HG02852 (cell line): ENCODE results near the gene JMJD1C.

Source experiments
- ATAC-seq: cut with Tn5 transposase; IDR thresholded peaks from one replicate; pipeline ENCODE4 v1.9.1; 2021; ENCODE audit warnings: mild to moderate bottlenecking, moderate library complexity; ENCODE audit not compliant: unreplicated experiment

JMJD1C gene

DNA sequence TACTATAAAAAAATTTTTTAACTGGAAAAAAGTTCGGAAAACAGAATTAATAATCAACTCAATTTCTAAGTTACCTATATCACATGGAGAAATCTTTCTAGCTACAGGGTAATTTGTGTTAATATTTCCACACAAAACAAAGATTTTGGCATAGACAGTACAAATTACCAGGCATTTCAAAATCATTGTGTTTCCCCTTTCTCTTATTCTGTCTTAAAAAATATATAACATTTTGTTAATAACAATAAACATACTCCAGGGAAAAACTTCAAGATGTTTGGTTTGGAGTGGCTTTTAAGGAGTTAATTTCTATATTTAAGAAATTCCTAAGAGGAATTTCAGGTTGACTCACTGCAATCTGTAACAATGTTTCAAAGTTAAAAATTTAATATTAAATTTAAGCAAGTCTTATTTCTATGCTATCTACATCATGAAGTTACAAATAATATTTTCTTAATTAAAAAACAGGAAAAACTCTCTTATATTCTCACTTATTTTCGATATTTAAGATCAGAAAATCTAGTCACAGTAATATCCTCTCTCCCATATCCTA, 200.0 kb downstream of the JMJD1C start:
- no peak for ATAC-seq

DNA sequence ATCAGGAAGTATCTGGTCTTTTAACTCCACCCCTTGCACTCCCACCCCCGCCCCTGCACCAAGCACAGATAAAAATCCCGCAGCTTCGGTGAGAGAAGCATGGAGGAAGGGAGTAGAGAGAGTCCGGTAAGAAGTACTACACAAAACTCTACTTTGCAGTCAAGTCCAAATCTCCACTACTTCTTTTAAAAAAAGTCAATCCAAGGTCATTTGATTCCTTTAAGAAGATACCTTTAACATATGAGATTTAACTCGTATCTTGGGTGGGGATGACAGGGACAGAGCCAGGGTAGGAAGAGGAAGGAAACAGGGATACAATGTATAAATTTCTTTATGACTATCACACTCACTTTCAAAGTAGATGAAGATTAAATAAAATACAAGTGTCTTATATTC, 200.6 kb downstream of the JMJD1C start:
- ATAC-seq: no peak

DNA sequence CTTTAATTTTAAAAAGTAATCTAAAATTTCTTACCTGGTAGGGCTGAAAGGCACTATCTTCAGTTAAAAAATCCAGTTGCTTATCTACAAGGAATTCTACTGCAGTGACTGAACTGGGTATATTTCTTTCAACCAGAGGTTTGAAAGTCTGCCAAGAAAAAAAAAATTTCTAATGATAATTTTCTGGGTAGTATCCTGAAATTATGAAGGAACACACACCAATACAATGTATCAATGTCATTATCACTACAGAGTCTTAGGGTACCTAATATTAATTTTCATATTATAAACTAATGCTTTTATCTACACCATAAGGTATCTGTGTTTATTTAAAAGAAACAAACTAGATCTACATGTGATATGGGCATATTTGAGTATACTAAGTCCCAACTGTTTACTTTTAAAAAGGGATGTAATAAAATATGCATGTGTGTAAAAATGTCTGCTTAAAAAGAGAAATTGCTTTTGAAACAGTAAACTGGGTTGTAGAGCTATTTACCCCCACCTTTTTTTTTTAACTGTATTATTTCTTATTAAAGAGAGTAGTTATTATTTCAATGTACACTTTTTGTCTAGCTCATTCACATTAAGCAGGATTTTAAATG, 201.1 kb downstream of the JMJD1C start:
- no peak for ATAC-seq

DNA sequence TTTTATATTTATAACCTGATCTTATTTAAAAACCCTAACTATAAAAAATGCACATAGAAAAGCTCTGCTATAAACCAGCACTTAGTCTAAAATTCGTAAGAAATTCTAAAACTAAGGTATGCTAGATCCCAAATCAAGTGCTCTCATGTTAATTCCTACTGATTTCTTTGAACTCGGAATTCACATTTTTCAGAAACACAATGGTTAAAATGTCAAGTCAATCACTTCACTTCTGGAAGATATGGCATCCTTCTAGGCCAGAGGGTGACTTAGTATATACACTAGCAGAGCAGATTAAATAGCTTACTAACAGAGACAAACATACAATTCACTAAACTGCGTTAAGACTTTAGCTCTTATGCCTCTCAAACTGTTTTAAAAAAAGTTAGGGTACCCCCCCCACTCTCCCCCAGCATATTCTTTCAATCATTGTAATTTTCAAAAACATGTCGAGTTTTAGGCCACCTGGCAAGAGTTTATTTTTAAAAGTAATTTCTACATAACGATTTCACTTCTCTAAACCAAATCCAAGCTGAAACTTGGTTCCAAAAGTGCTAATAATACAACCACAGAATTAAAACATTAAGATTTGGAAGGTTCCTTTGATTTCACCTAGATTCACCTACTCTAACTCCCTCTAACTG, 203.2 kb downstream of the JMJD1C start:
- ATAC-seq: no peak

DNA sequence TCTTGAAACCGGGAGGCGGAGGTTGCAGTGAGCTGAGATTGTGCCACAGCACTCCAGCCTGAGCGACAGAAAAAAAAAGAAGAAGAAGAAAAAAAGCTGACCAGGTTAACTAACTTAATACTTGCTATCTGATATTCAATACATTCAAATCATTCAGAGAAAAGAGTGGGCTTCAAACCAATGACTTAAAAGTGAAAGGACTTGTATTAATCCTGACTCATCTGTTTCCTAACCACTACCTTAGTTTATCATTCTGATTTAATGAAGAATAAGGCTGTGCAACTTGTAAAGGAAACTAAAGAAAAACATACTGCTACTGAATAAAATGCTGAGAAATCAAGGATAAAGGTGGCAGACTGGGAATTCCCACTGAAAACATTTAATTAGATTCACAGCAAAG, 204.3 kb downstream of the JMJD1C start:
- ATAC-seq: peak; percentile 31

DNA sequence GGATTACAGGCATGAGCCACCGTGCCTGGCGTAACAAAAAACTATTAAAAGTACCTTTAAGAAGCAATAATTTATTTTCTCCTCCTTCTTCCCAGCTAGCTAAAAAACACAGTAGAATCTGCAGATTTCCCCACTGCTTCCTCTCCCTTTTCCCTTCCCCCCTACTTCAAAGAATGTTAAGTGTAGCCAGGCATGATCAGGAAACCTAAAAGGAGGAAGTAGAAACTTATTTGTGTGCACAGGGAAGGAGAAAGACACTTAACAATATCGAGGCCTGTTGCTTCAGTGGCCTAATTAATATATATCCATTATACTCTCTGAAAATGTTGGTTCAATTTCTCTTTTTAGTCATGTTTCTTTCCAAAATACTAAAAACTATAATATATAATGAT, 204.9 kb downstream of the JMJD1C start:
- ATAC-seq: no peak

DNA sequence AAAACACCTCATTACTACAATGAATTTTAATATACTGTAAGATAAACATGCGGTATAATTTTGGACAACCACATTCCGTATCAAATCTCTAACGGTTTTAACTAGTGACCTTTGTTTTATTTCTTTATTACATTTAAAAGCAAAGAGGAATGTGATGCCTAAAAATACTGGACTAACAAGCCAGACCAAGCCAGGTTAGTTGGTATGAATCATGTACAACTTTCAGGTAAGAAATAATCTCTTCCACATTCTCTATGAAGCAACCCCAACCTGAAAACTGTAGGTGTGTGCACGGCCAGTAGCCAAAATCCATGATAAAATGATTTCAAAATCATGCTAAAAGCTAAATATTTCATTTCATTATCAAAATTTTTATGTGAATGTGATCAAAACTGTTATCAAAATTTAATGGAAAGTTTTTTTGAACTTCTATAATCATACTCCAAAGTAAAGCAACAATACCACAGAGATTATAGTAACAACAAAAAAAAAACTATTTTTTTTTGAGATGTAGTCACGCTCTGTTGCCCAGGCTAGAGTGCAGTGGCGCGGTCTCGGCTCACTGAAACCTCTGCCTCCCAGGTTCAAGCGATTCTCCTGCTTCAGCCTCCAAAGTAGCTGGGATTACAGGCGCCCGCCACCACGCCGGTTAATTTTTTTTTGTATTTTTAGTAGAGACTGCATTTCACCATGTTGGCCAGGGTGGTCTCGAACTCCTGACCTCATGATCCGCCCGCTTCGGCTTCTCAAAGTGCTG, 205.5 kb downstream of the JMJD1C start:
- ATAC-seq: no peak

DNA sequence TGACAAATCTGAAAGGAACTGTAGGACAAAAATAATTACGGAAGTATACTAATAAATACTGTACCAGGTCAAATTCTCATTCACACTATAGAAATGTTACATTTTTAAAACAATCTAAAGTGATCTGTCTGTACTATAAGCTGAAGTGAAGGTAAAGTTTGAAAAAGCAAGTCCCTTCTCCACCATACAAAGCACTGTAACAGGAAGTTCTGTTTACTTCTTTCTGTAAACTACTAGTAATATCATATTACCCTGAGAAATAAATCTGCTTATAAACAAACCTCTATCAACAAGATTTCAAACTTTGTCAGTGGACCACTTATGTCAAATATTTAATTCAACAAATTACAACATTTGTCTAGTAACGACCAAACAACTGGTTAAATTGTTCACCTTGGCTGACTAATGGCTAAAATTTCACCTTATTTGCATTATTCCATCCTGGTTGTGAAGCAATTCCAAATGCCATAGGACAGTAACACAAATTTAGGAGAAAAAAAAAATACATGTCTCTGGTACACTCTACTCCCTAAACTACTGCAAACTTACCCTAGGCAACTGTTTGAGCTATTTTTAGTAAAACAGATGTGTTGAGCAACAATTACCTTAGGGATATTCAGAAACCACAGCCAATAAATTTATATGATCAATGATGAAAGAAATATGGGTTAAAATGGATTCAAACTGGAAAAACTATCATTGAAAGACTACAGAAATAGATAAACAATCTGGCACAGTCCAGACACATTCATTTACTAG, 206.7 kb downstream of the JMJD1C start:
- no peak for ATAC-seq

DNA sequence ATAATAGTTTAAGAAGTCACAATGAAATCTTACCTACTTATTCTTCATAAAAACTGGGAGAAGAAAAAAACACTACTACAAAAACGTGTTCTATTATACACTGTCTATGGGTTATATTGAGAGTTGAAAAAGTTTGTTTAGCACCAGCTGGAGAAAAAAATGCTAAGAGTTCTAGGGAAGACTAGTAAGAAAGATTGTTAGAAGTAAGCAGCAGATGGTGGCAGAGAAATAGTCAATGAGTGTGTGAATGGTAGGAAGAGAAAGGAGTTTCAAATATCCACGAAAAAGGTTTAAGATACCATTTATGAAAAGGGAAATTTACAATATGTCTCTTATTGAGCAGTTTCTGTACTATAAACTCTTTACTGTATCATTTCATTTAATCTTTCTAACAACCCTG, 208.0 kb downstream of the JMJD1C start:
- ATAC-seq: no peak

DNA sequence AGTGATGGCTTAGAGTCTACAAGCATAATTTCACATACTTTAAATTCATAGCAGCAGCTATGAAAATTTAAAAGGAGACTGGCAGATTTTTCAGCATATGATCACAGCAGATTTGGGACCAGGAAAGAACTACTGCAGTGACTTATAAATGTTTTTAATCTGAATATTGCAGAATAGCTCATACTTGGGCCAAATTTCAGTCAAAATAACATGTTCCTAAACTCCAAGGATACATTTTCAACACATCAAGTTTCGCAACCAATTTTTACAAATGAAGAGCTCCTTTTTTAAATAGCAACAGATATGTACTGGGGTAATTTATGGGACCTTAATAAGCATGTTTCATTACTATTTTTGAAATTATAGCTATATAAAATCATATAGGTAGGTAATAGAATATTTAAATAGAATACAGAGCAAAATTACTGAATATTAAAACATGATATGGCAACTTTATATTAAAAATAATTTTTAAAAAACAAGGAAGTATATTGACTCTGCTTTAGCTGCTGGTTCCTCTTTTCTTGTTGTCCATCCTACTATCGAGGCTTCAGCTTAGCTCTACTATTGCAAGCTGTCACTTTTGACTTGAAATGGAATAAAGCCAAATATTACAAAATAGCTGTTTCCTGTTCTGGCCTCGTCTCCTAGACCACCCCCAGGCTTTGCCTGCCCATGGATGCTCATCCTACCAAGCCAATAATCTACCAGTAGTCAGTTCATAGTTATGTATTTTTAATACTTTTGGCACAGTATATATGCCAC, 209.6 kb downstream of the JMJD1C start:
- ATAC-seq: no peak

DNA sequence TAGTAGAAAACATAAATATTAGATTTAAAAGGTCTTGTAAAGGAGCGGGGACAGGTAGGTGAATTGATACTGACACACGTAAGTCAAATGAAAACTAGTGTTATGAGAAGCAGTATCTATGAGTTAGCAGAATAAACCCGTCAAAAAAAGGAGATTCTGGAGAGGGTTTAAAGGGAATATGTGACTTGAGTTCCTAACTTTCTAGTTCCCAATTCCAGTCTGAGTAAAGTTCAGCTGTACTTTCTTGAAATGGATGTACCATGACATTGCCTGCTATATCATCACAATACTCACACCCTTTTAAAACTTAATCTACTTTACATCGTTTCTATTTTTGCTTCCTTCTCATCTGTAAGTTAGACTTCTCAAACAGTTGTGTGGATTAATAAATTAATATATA, 210.5 kb downstream of the JMJD1C start:
- ATAC-seq: no peak

DNA sequence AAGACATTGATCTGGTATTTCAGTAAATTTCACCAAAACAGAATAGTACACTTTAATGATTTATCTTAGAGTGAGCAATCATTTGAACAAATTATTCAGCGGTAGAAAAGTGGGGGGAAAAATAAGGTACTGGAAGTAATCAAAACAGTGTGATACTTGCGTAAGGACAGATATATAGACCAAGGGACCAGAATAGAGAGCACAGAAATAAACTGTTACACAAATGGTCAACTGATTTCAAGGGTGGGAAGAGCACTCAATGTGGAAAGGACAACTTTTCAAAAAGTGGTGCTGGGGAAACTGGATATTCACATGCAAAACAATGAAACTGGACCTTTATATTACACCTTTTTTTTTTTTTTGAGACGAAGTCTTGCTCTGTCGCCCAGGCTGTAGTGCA, 212.7 kb downstream of the JMJD1C start:
- no peak for ATAC-seq

DNA sequence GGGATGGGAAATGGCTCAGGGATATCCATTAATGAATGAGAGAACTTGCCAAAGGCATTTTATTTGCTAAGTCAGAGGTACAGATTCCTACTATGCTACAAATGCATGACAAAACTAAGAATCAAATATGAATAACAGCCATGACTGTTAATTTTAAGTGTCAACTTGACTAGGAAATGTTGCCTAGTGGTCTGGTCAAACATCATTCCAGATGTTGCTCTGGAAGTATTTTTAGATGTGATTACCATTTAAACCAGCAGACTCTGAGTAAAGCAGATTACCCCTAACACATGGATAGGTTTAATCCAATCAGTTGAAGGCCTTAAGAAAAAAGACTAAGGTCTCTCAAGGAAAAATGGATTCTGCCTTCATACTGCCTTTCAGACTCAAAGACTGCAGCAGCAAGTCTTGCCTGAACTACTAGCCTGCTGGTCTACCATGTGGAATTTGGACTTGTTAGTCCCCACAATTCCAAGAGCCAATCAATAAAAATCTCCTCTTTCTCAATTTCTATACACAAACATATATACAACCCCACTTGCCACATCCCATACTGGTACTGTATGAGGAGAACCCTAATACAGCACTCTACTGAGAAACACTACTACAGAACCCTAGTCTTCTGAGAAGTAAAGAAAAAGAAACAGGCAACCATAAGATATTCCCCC, 213.5 kb downstream of the JMJD1C start:
- no peak for ATAC-seq

DNA sequence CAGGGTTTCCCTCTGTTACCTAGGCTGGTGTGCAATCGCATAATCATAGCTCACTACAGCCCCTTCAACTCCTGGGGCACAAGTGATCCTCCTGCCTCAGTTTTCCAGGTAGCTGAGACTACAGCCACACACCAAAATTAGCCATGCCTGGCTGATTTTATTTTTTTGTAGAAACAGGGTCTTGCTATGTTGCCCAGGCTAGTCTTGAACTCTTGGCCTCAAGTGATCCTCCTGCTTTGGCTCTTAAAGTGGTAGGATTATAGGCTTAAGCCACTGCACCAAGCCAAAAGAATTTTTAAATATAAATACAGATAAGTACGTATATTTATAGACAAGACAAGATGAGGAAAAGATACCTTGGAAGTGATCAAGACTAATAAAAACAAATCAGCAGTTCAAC, 215.7 kb downstream of the JMJD1C start:
- no peak for ATAC-seq

DNA sequence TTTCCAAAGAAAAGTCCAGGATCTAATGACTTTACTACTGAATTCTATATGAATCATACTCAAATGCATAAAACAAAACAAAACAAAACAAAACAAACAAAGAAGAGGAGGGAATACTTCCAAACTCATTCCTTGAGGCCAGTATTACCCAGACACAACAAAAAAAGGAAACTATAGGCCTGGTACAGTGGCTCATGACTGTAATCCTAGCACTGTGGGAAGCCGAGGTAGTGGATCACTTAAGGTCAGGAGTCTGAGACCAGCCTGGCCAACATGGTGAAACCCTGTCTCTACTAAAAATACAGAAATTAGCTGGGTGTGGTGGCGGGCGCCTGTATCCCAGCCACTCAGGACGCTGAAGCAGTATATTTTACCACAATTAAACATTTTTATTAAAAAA, 218.0 kb downstream of the JMJD1C start:
- ATAC-seq: no peak

DNA sequence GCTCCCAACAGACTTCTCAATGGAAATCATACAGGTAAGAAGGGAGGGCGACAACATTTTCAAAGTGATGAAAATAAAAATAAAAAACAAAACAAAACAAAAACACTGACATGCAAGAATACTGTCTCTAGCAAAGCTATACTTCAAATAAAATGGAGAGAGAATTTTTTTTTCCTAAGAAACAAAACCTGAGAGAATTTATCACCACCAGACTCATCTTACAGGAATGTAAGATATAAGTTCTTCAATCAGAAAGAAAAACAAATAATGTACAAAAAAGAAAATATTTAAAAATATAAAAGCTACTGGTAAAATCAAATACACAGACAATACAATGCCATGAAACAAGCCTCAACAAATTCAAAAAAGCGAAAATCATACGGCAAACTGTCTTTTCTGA, 219.4 kb downstream of the JMJD1C start:
- no peak for ATAC-seq

DNA sequence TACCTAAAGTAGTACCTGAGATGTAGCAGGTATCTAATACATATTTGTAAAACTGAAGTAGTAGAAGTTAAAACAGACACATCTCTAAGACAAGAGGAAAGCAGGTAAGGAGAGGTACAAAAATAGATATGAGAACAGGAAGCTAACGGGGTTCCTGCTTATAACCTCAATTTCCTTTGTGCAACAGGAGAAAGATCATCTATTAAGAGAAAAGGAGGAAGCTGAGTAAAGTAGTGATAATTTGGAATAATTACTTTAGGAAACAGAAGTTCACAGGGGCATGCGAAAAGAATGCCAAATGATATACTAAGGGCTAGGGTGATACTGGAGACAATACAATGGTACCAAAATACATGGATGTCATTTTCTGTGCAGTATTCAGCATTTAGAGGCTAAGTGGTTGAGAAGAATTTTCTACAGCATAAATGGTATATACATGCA, 223.9 kb downstream of the JMJD1C start:
- peak; percentile 21 for ATAC-seq

DNA sequence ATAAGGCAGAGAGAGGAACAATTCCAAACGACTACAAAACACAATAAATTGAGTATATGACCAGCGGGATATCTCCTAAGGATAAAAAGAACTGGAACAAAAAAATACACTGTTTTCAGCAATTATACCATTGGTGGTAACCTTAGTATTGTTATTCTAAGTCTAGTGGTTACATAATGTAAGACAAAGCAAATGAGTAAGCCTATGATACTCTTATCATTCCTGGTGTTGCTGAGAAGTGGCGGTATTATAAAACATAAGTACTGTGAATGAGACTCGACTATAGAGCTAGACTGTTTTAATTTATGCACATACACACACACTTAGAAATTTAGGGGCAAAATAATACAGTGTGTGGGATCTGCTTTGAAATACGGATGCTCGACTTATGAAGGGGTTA, 225.0 kb downstream of the JMJD1C start:
- no peak for ATAC-seq

DNA sequence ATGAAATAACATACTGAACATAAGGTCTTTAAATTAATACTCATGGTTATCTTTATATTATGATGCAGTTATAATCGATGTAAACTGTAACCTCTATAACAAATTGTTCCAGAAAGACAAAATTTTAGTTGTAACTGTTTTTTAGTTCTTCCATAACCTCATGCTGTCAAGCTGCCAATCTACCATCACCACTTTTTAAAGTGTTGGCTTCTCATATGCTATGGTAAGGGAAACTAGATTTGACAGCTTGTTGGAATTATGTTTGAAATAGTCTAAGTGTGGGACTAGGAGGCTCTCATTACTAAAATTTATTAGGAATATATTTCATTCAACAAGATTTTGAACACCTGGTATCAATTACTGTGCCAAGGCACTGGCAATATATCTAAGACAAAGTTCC, 227.3 kb downstream of the JMJD1C start:
- no peak for ATAC-seq

DNA sequence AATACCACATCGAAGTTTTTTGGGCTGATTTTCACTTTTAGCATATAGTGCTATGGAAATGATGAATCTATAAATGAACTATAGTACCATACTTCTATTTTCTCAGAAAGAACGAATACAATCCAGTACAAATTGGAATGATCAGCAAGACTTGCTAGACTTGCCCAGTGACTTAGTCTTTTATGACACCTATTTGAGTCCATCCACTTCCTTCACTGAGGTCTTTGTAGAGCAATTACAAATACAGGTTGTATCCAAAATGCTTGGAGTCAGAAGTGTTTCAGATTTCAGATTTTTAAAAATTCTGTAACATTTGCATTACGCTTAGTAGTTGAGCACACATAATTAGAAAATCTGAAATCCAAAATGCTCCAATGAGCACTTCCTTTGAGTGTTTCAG, 228.4 kb downstream of the JMJD1C start:
- no peak for ATAC-seq
